H1 (cell line): ENCODE measurements around the gene HOXD10. TPM values are rescaled to one million over a fixed set of nuclear protein-coding genes. Genes with fewer than 3 reads are reported as not detected.

ENCODE experiments used
- CTCF ChIA-PET: fragments of 300-600 bp; sonication (Branson Sonifier 250); formaldehyde crosslinking; loops from one replicate; lab custom pipeline; 2021; ENCODE audit not compliant: partially characterized antibody; lab: Charles Lee
- POLR2A ChIA-PET: fragments of 300-600 bp; sonication (Branson Sonifier 250); formaldehyde crosslinking; loops from one replicate; lab custom pipeline; 2021; ENCODE audit warnings: inconsistent platforms; ENCODE audit not compliant: partially characterized antibody; lab: Charles Lee
- DNase-seq, 2 experiments: peaks; one replicate each; pipeline versions ENCODE4 v3.0.0 to v3.0.0-alpha.2; 2010 to 2022; ENCODE audit warnings: low spot score in 2 of 2, low read depth in 1 of 2, mixed read lengths in 1 of 2
- FAIRE-seq: peaks from 2 replicates; lab custom pipeline; 2011; peaks lifted over from hg19 to GRCh38; lab: Jason Lieb, UNC
- H2AFZ ChIP-seq: 2 replicates; pipeline ENCODE4 v1.8.1; 2012; ENCODE audit warnings: low read length, inconsistent platforms
- H2AK5ac ChIP-seq: 2 replicates; pipeline ENCODE4 v1.6.1; 2013; ENCODE audit warnings: low read depth, low read length
- H2BK120ac ChIP-seq: replicated peaks from 2 replicates; pipeline ENCODE3; 2013; ENCODE audit warnings: low read depth, low read length, inconsistent platforms
- H2BK12ac ChIP-seq: 2 replicates; pipeline ENCODE4 v1.6.1; 2013; ENCODE audit warnings: low read depth, low read length
- H2BK15ac ChIP-seq: 2 replicates; pipeline ENCODE4 v1.6.1; 2013; ENCODE audit warnings: low read length
- H2BK20ac ChIP-seq: 2 replicates; pipeline ENCODE4 v1.6.1; 2013; ENCODE audit warnings: low read length
- H2BK5ac ChIP-seq: 2 replicates; pipeline ENCODE4 v1.6.1; 2013; ENCODE audit warnings: low read depth, low read length
- H3K14ac ChIP-seq: 2 replicates; pipeline ENCODE4 v1.6.1; 2013; ENCODE audit warnings: inconsistent platforms; ENCODE audit not compliant: insufficient read length
- H3K18ac ChIP-seq: 2 replicates; pipeline ENCODE4 v1.6.1; 2013; ENCODE audit warnings: low read length; ENCODE audit errors: extremely low read depth
- H3K23ac ChIP-seq: 2 replicates; pipeline ENCODE4 v1.6.1; 2013; ENCODE audit warnings: inconsistent platforms; ENCODE audit not compliant: insufficient read length
- H3K23me2 ChIP-seq: 2 replicates; pipeline ENCODE4 v1.6.1; 2013; ENCODE audit warnings: low read depth, low read length
- H3K27ac ChIP-seq: 2 replicates; pipeline ENCODE4 v1.6.1; 2011; ENCODE audit warnings: low read depth, low read length, inconsistent platforms
- H3K27me3 ChIP-seq, 4 experiments: replicated peaks in 1 of 4; 1 replicate in 1 of 4; 2 replicates in 3 of 4; pipeline versions ENCODE4 v1.6.1 to v1.8.1; 2011 to 2013; ENCODE audit warnings: low read length in 3 of 4, mild to moderate bottlenecking in 3 of 4, inconsistent platforms in 2 of 4, mixed read lengths in 2 of 4, moderate library complexity in 1 of 4; ENCODE audit not compliant: control insufficient read depth in 3 of 4, insufficient read depth in 3 of 4; ENCODE audit errors: extremely low read depth in 1 of 4
- H3K36me3 ChIP-seq, 4 experiments: 2 replicates each; pipeline versions ENCODE4 v1.6.1 to v1.8.1; 2011 to 2013; ENCODE audit warnings: mild to moderate bottlenecking in 4 of 4, low read length in 3 of 4, moderate library complexity in 2 of 4, control low read depth in 1 of 4, inconsistent platforms in 1 of 4; ENCODE audit not compliant: insufficient read depth in 4 of 4, control insufficient read depth in 2 of 4
- H3K4ac ChIP-seq: replicated peaks from 2 replicates; pipeline ENCODE3; 2013; ENCODE audit warnings: low read length, low read depth, mixed read lengths, inconsistent platforms; ENCODE audit not compliant: insufficient read length
- H3K4me1 ChIP-seq, 4 experiments: replicated peaks in 1 of 4; 1 replicate in 1 of 4; 2 replicates in 3 of 4; pipeline versions ENCODE4 v1.6.1 to v1.8.1; 2011 to 2013; ENCODE audit warnings: low read length in 3 of 4, inconsistent platforms in 2 of 4, mixed read lengths in 1 of 4; ENCODE audit not compliant: insufficient read depth in 4 of 4, control insufficient read depth in 3 of 4
- H3K4me2 ChIP-seq, 2 experiments: 2 replicates each; pipeline versions ENCODE4 v1.6.1 to v1.8.1; 2011 to 2013; ENCODE audit warnings: low read depth in 2 of 2, low read length in 2 of 2, control low read depth in 1 of 2, inconsistent platforms in 1 of 2, mild to moderate bottlenecking in 1 of 2; ENCODE audit not compliant: insufficient read depth in 1 of 2
- H3K4me3 ChIP-seq, 4 experiments: fragments of 200-600, 300-600 bp in 1 of 4; sonication (generic), shearing (Covaris generic), sonication (Bioruptor Twin) in 1 of 4; 2 replicates each; pipeline versions ENCODE4 v1.5.1 to v1.8.1; 2011 to 2016; ENCODE audit warnings: low read length in 4 of 4, low read depth in 3 of 4, control low read depth in 2 of 4, inconsistent platforms in 2 of 4, mild to moderate bottlenecking in 2 of 4, mixed read lengths in 1 of 4, moderate library complexity in 1 of 4; ENCODE audit not compliant: insufficient read depth in 2 of 4; ENCODE audit errors: extremely low read depth in 1 of 4
- H3K56ac ChIP-seq: replicated peaks from 2 replicates; pipeline ENCODE3; 2013; ENCODE audit warnings: low read depth, mild to moderate bottlenecking, mixed read lengths, low read length, inconsistent platforms; ENCODE audit not compliant: insufficient read length
- H3K79me1 ChIP-seq: 2 replicates; pipeline ENCODE4 v1.6.1; 2013; ENCODE audit warnings: low read depth, low read length, control low read depth
- H3K79me2 ChIP-seq, 2 experiments: 2 replicates each; pipeline versions ENCODE4 v1.6.1 to v1.8.1; 2012 to 2013; ENCODE audit warnings: low read length in 2 of 2, mild to moderate bottlenecking in 2 of 2, inconsistent platforms in 1 of 2; ENCODE audit not compliant: insufficient read depth in 2 of 2, control insufficient read depth in 1 of 2
- H3K9ac ChIP-seq, 4 experiments: replicated peaks in 1 of 4; 1 replicate in 1 of 4; 2 replicates in 3 of 4; pipeline versions ENCODE4 v1.6.1 to v1.8.1; 2011 to 2013; ENCODE audit warnings: low read depth in 3 of 4, low read length in 3 of 4, control low read depth in 2 of 4, mild to moderate bottlenecking in 2 of 4, moderate library complexity in 2 of 4, inconsistent platforms in 1 of 4; ENCODE audit errors: extremely low read depth in 1 of 4
- H3K9me3 ChIP-seq, 2 experiments: 2 replicates each; pipeline versions ENCODE4 v1.6.1 to v1.8.1; 2012 to 2013; ENCODE audit warnings: mild to moderate bottlenecking in 2 of 2, moderate library complexity in 2 of 2, control low read depth in 1 of 2, inconsistent platforms in 1 of 2, low read depth in 1 of 2, low read length in 1 of 2, mixed read lengths in 1 of 2; ENCODE audit not compliant: insufficient read depth in 2 of 2
- H4K20me1 ChIP-seq, 2 experiments: replicated peaks in 1 of 2; 2 replicates each; pipeline versions ENCODE3 to v1.8.1; 2011 to 2013; ENCODE audit warnings: inconsistent platforms in 2 of 2, low read length in 2 of 2, mild to moderate bottlenecking in 1 of 2; ENCODE audit not compliant: insufficient read depth in 2 of 2, control insufficient read depth in 1 of 2
- H4K5ac ChIP-seq: 2 replicates; pipeline ENCODE4 v1.6.1; 2013; ENCODE audit warnings: low read length, low read depth, mixed read lengths, inconsistent platforms; ENCODE audit not compliant: insufficient read length
- H4K8ac ChIP-seq: 2 replicates; pipeline ENCODE4 v1.8.0; 2013; ENCODE audit warnings: mild to moderate bottlenecking, moderate library complexity, low read length, inconsistent platforms; ENCODE audit not compliant: insufficient read depth; ENCODE audit errors: extremely low read depth
- H4K91ac ChIP-seq: replicated peaks from 2 replicates; pipeline ENCODE3; 2013; ENCODE audit warnings: low read length, mixed read lengths, inconsistent platforms; ENCODE audit not compliant: insufficient read length
- EP300 ChIP-seq, 2 experiments: IDR thresholded peaks; 1 replicate in 1 of 2; 2 replicates in 1 of 2; pipeline ENCODE4 v1.6.1; 2011 to 2012; ENCODE audit warnings: low read depth in 2 of 2, low read length in 2 of 2, mild to moderate bottlenecking in 2 of 2, borderline replicate concordance in 1 of 2, inconsistent platforms in 1 of 2, moderate library complexity in 1 of 2
- RNF2 ChIP-seq: fragments of 200-900, 300-1000 bp; sonication (generic); IDR thresholded peaks from 2 replicates; pipeline ENCODE4 v1.7.1; 2016; ENCODE audit warnings: borderline replicate concordance, low read depth, mild to moderate bottlenecking, antibody characterized with exemption, low read length; ENCODE audit not compliant: poor library complexity, severe bottlenecking; ENCODE audit errors: missing control alignments
- WGBS, 2 experiments: shearing (Covaris generic) in 1 of 2; methylation state at CpG; one replicate each; pipeline versions ENCODE4 v1.1.6 to v1.1.7; 2013 to 2015; ENCODE audit warnings: low lambda C conversion rate in 2 of 2, mixed read lengths in 2 of 2, inconsistent platforms in 1 of 2, low coverage in 1 of 2, missing lambda C conversion rate in 1 of 2; ENCODE audit not compliant: insufficient replicate concordance in 2 of 2, insufficient coverage in 1 of 2, insufficient read length in 1 of 2; ENCODE audit errors: extremely low coverage in 1 of 2, missing lambda C conversion rate in 1 of 2; 5-methylcytosine and 5-hydroxymethylcytosine counted together
- polyA plus RNA-seq, 7 experiments: library from polyadenylated mRNA; depleted of rRNA in 3 of 7; stranded (reverse) in 5 of 7; unstranded in 2 of 7; fragments of >200 nt in 5 of 7; fragments of 200-250 nt in 2 of 7; gene quantifications; 1 replicate in 5 of 7; 2 replicates in 1 of 7; 4 replicates in 1 of 7; pipeline versions ENCODE4 v1.2.1 to v1.2.3, GENCODE V29; 2011 to 2013; ENCODE audit warnings: missing spikeins in 2 of 7, mixed read lengths in 2 of 7
- total RNA-seq: library from RNA; stranded (reverse); fragmentation: NEBNext Ultra II Directional; extraction: Animal tissue kit (Norgen Biotek cat#: 25700); gene quantifications from 2 replicates; pipeline ENCODE4 v1.2.1, GENCODE V29; 2021

Gene HOXD10
- total and polyA plus RNA-seq, 2 of the 8 experiments (the other 6 are each of a cell fraction or from before 2014, with no cell fraction given), result not detected

DNA sequence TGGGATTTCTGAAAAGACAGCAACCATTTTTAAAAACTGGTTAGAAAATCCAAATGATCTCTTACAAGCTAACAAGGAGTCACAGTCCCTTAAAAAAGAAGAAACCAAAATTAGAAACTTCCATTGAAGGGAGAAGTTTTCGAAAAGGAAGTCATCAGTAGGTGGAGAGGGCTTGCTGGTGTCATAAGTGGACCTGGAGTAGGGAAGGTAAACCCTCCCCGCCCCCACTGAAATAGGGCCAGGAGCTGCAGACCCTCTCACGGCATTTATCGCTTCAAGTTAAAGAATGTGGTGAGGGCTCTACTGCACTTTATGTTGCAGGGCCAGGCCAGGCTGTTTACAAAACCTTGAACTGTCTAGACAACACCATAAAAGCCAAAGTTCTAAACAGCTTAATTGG lies 6.6 kb upstream of the HOXD10 start:
- ChIA-PET POLR2A (no interaction called here), CTCF (interaction anchor here (0.6 to 5.4 kb wide), 13 partner anchors 7 to 64 kb away, joined by 3 to 42 read pairs (median 5); partner anchors contain the start of genes EVX2 and HOXD9)
- no peak overlapping the region for H3K4me3 ChIP-seq
- no peak overlapping the region for H4K8ac ChIP-seq
- H2BK120ac ChIP-seq, result no peak overlapping the region
- no peak overlapping the region for H3K18ac ChIP-seq
- H3K79me1 ChIP-seq, result no peaks in the 10 kb centered on the region
- no peak overlapping the region for H4K5ac ChIP-seq
- H4K91ac ChIP-seq, result no peak overlapping the region
- peaks cover 0 to 14% (median 7%) of the 10 kb centered on the region in 4 experiments; a peak in 5 of 7 replicates for H3K4me1 ChIP-seq
- H4K20me1 ChIP-seq, result peaks cover 22 to 38% of the 10 kb centered on the region in 2 experiments
- DNase-seq (peak in 1 of 2 experiments; percentile 27), FAIRE-seq (no peak)
- no peak for TF ChIP-seq EP300 (IDR thresholded peaks at IDR 0.05; ENCODE audit: borderline replicate concordance in 1 of 2, low read depth in 2 of 2, low read length in 2 of 2)
- peak; percentile 35 for TF ChIP-seq RNF2
- H2BK12ac ChIP-seq, result no peak overlapping the region
- H3K23me2 ChIP-seq, result 0 out of 2 replicates have a peak, but pooled peaks cover 2% of the 10 kb centered on the region
- no peak overlapping the region for H2BK5ac ChIP-seq
- peaks cover 0 to 8% (median 0%) of the 10 kb centered on the region in 4 experiments; a peak in 1 of 8 replicates for H3K36me3 ChIP-seq
- no peak overlapping the region for H3K14ac ChIP-seq
- H2AK5ac ChIP-seq, result no peak overlapping the region
- H2BK20ac ChIP-seq, result no peak overlapping the region
- H3K9ac ChIP-seq, result no peak overlapping the region
- peaks cover 98 to 99% (median 98%) of the 10 kb centered on the region in 4 experiments for H3K27me3 ChIP-seq
- H2AFZ ChIP-seq, result no peak overlapping the region
- no peaks in the 10 kb centered on the region for H3K9me3 ChIP-seq
- no peak overlapping the region for H3K4me2 ChIP-seq
- no peak overlapping the region for H3K4ac ChIP-seq
- WGBS, 2 experiments, result 47% methylated on average over 4 of the region's 4 CpGs; no CpG with 5 or more reads in 1 of the 2 experiments
- H3K79me2 ChIP-seq, result no peaks in the 10 kb centered on the region
- no peak overlapping the region for H2BK15ac ChIP-seq
- H3K27ac ChIP-seq, result no peak overlapping the region
- H3K23ac ChIP-seq, result no peak overlapping the region
- H3K56ac ChIP-seq, result no peak overlapping the region
